ENCODE data around the gene MAD1L1. TPM values are rescaled to one million over a fixed set of nuclear protein-coding genes. Genes with fewer than 3 reads are reported as not detected.

The MAD1L1 gene
- total and polyA plus RNA-seq, 2 of the 13 experiments (the other 11 are each of a cell fraction or from before 2014, with no cell fraction given), result 17.4 to 64.7 TPM

DNA sequence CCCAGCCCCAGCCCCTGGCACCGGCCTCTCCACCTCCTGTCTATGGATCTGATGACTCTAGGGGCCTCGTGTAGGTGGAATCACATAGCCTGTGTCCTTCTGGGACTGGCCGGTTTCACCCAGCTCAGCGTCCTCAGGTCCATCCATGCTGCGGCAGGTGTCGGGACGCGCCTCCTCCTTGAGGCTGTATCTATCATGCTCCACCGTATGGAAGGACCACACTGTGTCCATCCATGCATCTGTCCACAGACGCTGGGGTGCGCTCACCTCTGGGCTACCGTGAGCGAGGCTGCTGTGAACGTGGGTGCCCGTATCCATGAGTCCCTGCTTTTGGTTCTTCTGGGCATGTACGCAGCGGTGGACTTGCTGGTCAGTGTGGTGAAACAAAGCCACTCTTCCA is 281.1 kb downstream of the MAD1L1 start:
- Histone ChIP-seq H3K4me1 (ENCODE audit: insufficient read depth, low read length) (no peaks in the 10 kb centered on the region), H4K20me1 (ENCODE audit: insufficient read depth, low read length) (no peaks in the 10 kb centered on the region), H3K27me3 (ENCODE audit: control insufficient read depth in 1 of 2, insufficient read depth in 2 of 2, low read length in 2 of 2) (no peaks in the 10 kb centered on the region), H3K4me3 (replicated peaks in 1 of 3; ENCODE audit: insufficient read depth in 1 of 3, low read depth in 2 of 3, low read length in 3 of 3) (no peak overlapping the region), H2AFZ (ENCODE audit: low read length) (no peak overlapping the region), H3K79me2 (ENCODE audit: insufficient read depth, low read length) (no peaks in the 10 kb centered on the region), H3K9me3 (ENCODE audit: low read length) (no peaks in the 10 kb centered on the region), H3K9ac (ENCODE audit: insufficient read depth, low read depth, low read length) (no peak overlapping the region), H3K27ac (ENCODE audit: extremely low read length, insufficient read depth, low read length) (no peak overlapping the region), H3K36me3 (replicated peaks in 1 of 2; ENCODE audit: control insufficient read depth in 1 of 2, insufficient read depth in 2 of 2, low read length in 2 of 2) (peaks cover 1 to 12% of the 10 kb centered on the region in 2 experiments; a peak in 2 of 5 replicates), H3K4me2 (ENCODE audit: low read depth, low read length) (no peak overlapping the region)
- in situ Hi-C loops (cut with HindIII; ENCODE audit: extremely low pct_ligation_motif_present, low pct_unique_long_range_greater_than_20kb), result no loop called here
- FAIRE-seq (no peak), DNase-seq (ENCODE audit: low spot score) (no peak), ATAC-seq (no peak)
- POLR2A ChIA-PET, result no interaction called here
- BruUV-seq (replicated peaks), result no TSS peak
- CTCF ChIA-PET (ENCODE audit: low intra/inter-chr PET ratio, low total read pairs), result no interaction called here
- WGBS (ENCODE audit: low lambda C conversion rate), result 90% methylated on average over 9 of the region's 17 CpGs
- TF ChIP-seq, protein P1, sequence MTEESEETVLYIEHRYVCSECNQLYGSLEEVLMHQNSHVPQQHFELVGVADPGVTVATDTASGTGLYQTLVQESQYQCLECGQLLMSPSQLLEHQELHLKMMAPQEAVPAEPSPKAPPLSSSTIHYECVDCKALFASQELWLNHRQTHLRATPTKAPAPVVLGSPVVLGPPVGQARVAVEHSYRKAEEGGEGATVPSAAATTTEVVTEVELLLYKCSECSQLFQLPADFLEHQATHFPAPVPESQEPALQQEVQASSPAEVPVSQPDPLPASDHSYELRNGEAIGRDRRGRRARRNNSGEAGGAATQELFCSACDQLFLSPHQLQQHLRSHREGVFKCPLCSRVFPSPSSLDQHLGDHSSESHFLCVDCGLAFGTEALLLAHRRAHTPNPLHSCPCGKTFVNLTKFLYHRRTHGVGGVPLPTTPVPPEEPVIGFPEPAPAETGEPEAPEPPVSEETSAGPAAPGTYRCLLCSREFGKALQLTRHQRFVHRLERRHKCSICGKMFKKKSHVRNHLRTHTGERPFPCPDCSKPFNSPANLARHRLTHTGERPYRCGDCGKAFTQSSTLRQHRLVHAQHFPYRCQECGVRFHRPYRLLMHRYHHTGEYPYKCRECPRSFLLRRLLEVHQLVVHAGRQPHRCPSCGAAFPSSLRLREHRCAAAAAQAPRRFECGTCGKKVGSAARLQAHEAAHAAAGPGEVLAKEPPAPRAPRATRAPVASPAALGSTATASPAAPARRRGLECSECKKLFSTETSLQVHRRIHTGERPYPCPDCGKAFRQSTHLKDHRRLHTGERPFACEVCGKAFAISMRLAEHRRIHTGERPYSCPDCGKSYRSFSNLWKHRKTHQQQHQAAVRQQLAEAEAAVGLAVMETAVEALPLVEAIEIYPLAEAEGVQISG (CRISPR knock-in tag; IDR thresholded peaks at IDR 0.05), result no peak
- TF ChIP-seq ZNF790 (CRISPR knock-in tag; IDR thresholded peaks at IDR 0.05; ENCODE audit: borderline replicate concordance), result no peak
- no peak for TF ChIP-seq THYN1 (CRISPR knock-in tag; IDR thresholded peaks at IDR 0.05; ENCODE audit: borderline replicate concordance, low read depth)
- TF ChIP-seq ZNF550 (CRISPR knock-in tag; IDR thresholded peaks at IDR 0.05; ENCODE audit: borderline replicate concordance), result no peak
- TF ChIP-seq, protein P2, sequence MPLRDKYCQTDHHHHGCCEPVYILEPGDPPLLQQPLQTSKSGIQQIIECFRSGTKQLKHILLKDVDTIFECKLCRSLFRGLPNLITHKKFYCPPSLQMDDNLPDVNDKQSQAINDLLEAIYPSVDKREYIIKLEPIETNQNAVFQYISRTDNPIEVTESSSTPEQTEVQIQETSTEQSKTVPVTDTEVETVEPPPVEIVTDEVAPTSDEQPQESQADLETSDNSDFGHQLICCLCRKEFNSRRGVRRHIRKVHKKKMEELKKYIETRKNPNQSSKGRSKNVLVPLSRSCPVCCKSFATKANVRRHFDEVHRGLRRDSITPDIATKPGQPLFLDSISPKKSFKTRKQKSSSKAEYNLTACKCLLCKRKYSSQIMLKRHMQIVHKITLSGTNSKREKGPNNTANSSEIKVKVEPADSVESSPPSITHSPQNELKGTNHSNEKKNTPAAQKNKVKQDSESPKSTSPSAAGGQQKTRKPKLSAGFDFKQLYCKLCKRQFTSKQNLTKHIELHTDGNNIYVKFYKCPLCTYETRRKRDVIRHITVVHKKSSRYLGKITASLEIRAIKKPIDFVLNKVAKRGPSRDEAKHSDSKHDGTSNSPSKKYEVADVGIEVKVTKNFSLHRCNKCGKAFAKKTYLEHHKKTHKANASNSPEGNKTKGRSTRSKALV (CRISPR knock-in tag; IDR thresholded peaks at IDR 0.05), result no peak
- no peak for TF ChIP-seq HOXA5 (CRISPR knock-in tag; IDR thresholded peaks at IDR 0.05)
- TF ChIP-seq TEAD2 (CRISPR knock-in tag; IDR thresholded peaks at IDR 0.05), result no peak
- no peak for TF ChIP-seq PCBP1 (IDR thresholded peaks at IDR 0.05; ENCODE audit: borderline replicate concordance, low read depth, low read length)
- no peak for TF ChIP-seq ATRX (CRISPR knock-in tag; IDR thresholded peaks at IDR 0.05; ENCODE audit: borderline replicate concordance)
- no peak for TF ChIP-seq CAMTA2 (CRISPR knock-in tag; IDR thresholded peaks at IDR 0.05; ENCODE audit: borderline replicate concordance)
- TF ChIP-seq, protein P3, sequence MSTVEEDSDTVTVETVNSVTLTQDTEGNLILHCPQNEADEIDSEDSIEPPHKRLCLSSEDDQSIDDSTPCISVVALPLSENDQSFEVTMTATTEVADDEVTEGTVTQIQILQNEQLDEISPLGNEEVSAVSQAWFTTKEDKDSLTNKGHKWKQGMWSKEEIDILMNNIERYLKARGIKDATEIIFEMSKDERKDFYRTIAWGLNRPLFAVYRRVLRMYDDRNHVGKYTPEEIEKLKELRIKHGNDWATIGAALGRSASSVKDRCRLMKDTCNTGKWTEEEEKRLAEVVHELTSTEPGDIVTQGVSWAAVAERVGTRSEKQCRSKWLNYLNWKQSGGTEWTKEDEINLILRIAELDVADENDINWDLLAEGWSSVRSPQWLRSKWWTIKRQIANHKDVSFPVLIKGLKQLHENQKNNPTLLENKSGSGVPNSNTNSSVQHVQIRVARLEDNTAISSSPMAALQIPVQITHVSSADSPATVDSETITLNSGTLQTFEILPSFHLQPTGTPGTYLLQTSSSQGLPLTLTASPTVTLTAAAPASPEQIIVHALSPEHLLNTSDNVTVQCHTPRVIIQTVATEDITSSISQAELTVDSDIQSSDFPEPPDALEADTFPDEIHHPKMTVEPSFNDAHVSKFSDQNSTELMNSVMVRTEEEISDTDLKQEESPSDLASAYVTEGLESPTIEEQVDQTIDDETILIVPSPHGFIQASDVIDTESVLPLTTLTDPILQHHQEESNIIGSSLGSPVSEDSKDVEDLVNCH (CRISPR knock-in tag; IDR thresholded peaks at IDR 0.05), result no peak
- intact Hi-C loops (cut with micrococcal nuclease; ENCODE audit: unreplicated experiment), result no loop called here

All from HepG2 (cell line).